HCT116 (cell line): Measurements from ENCODE around the gene PRKCZ. TPM values are rescaled to one million over a fixed set of nuclear protein-coding genes. Genes with fewer than 3 reads are reported as not detected.

Experiments used
- ATAC-seq: fragments of 200-7000 bp; cut with Tn5 transposase; 2 replicates; pipeline ENCODE4 v1.9.1; 2020; ENCODE audit warnings: mild to moderate bottlenecking, moderate library complexity
- BruUV-seq: library from RNA; stranded (reverse); fragments of 400-500 nt; replicated peaks from 2 replicates; lab custom pipeline; 2021; lab: Mats Ljungman, UMichigan
- CTCF ChIA-PET: fragments of 300-600 bp; sonication (Branson Sonifier 250); formaldehyde crosslinking; loops from one replicate; lab custom pipeline; 2021; ENCODE audit warnings: antibody characterized with exemption; lab: Charles Lee
- POLR2A ChIA-PET: fragments of 300-600, 350-600 bp; sonication (Branson Sonifier 250); formaldehyde crosslinking; loops from one replicate; lab custom pipeline; 2021; ENCODE audit warnings: antibody characterized with exemption; lab: Charles Lee
- RAD21 ChIA-PET, 2 experiments: fragments of 300-600 bp; sonication (Branson Sonifier 250); formaldehyde crosslinking; loops; one replicate each; lab custom pipeline; 2023; ENCODE audit warnings: low total read pairs in 2 of 2; ENCODE audit not compliant: uncharacterized antibody in 2 of 2, unreplicated experiment in 2 of 2, low non-redundant PET in 1 of 2; lab: Charles Lee
- DNase-seq: peaks from one replicate; pipeline ENCODE4 v3.0.0-alpha.2; 2010; ENCODE audit warnings: low read depth, low spot score
- H2AFZ ChIP-seq: fragments of 200-600 bp; shearing (Covaris generic), sonication (generic); 2 replicates; pipeline ENCODE4 v1.6.1; 2017; ENCODE audit warnings: low read depth, mixed run types, mixed read lengths, antibody characterized with exemption, low read length; ENCODE audit not compliant: poor library complexity, severe bottlenecking
- H3K27ac ChIP-seq: 2 replicates; pipeline ENCODE4 v1.5.1; 2012; ENCODE audit warnings: low read depth, low read length
- H3K27me3 ChIP-seq: fragments of 200-600 bp; sonication (generic); 2 replicates; pipeline ENCODE4 v1.6.1; 2016; ENCODE audit warnings: mixed run types, low read length, mixed read lengths; ENCODE audit not compliant: insufficient read depth
- H3K36me3 ChIP-seq, 2 experiments: fragments of 200-500 bp in 1 of 2; fragments of 200-600 bp in 1 of 2; sonication (Bioruptor generic) in 1 of 2; sonication (generic) in 1 of 2; 2 replicates each; pipeline versions ENCODE4 v1.5.1 to v1.6.1; 2014 to 2016; ENCODE audit warnings: low read length in 2 of 2, inconsistent platforms in 1 of 2, mixed read lengths in 1 of 2, mixed run types in 1 of 2; ENCODE audit not compliant: insufficient read depth in 2 of 2, control insufficient read depth in 1 of 2
- H3K4me1 ChIP-seq, 2 experiments: fragments of 200-600 bp in 1 of 2; sonication (generic) in 1 of 2; 2 replicates each; pipeline versions ENCODE4 v1.5.1 to v1.6.1; 2012 to 2017; ENCODE audit warnings: low read length in 2 of 2, inconsistent platforms in 1 of 2, mild to moderate bottlenecking in 1 of 2, mixed read lengths in 1 of 2, mixed run types in 1 of 2, moderate library complexity in 1 of 2; ENCODE audit not compliant: insufficient read depth in 2 of 2, control insufficient read depth in 1 of 2
- H3K4me2 ChIP-seq: fragments of 200-600 bp; sonication (generic); 2 replicates; pipeline ENCODE4 v1.6.1; 2017; ENCODE audit warnings: mixed run types, low read length, mixed read lengths
- H3K4me3 ChIP-seq, 2 experiments: fragments of 200-600 bp in 1 of 2; sonication (generic) in 1 of 2; replicated peaks in 1 of 2; 2 replicates each; pipeline ENCODE4 v1.5.1; 2011 to 2016; ENCODE audit warnings: low read length in 2 of 2, control low read depth in 1 of 2, low read depth in 1 of 2, mild to moderate bottlenecking in 1 of 2, mixed read lengths in 1 of 2, mixed run types in 1 of 2
- H3K79me2 ChIP-seq: fragments of 200-600 bp; sonication (generic); 2 replicates; pipeline ENCODE4 v1.6.1; 2017; ENCODE audit warnings: mild to moderate bottlenecking, mixed run types, low read length, moderate library complexity, mixed read lengths; ENCODE audit not compliant: insufficient read depth
- H3K9ac ChIP-seq: fragments of 200-600 bp; sonication (generic); 2 replicates; pipeline ENCODE4 v1.6.1; 2016; ENCODE audit warnings: low read length, mixed read lengths
- H3K9me2 ChIP-seq: fragments of 200-600 bp; sonication (generic), shearing (Covaris generic); 2 replicates; pipeline ENCODE4 v1.6.1; 2017; ENCODE audit warnings: mixed run types, mild to moderate bottlenecking, moderate library complexity; ENCODE audit not compliant: insufficient read depth
- H3K9me3 ChIP-seq, 2 experiments: fragments of 200-500 bp in 1 of 2; fragments of 200-600 bp in 1 of 2; sonication (Bioruptor generic) in 1 of 2; sonication (generic) in 1 of 2; 2 replicates each; pipeline ENCODE4 v1.6.1; 2014 to 2017; ENCODE audit warnings: low read length in 2 of 2, mixed read lengths in 2 of 2, inconsistent platforms in 1 of 2, low read depth in 1 of 2, mild to moderate bottlenecking in 1 of 2, mixed run types in 1 of 2, moderate library complexity in 1 of 2; ENCODE audit not compliant: control insufficient read depth in 1 of 2, insufficient read depth in 1 of 2
- H4K20me1 ChIP-seq: fragments of 200-600 bp; sonication (generic), shearing (Covaris generic); 2 replicates; pipeline ENCODE4 v1.6.1; 2017; ENCODE audit warnings: mixed run types, mild to moderate bottlenecking, moderate library complexity; ENCODE audit not compliant: insufficient read depth
- ELF1 ChIP-seq: IDR thresholded peaks from 2 replicates; pipeline ENCODE4 v1.6.1; 2012; ENCODE audit warnings: low read depth, borderline replicate concordance
- FOSL1 ChIP-seq: IDR thresholded peaks from 2 replicates; pipeline ENCODE4 v1.6.1; 2012; ENCODE audit warnings: low read depth
- SP1 ChIP-seq: IDR thresholded peaks from 2 replicates; pipeline ENCODE4 v1.6.1; 2012; ENCODE audit warnings: low read depth
- ZBTB33 ChIP-seq: IDR thresholded peaks from 2 replicates; pipeline ENCODE4 v1.6.1; 2011; ENCODE audit warnings: mild to moderate bottlenecking, low read length, moderate library complexity; ENCODE audit not compliant: insufficient replicate concordance; ENCODE audit errors: extremely low read depth
- ZFX ChIP-seq: fragments of 450-650 bp; IDR thresholded peaks from 2 replicates; pipeline ENCODE4 v1.6.1; 2017
- intact Hi-C: fragments of 100-400 bp; cut with micrococcal nuclease; formaldehyde crosslinking; loops from 2 replicates; pipeline ENCODE4 v1.10.0; 2022
- total RNA-seq: library from RNA; stranded (reverse); gene quantifications from one replicate; pipeline ENCODE4 v1.2.1, GENCODE V29; 2021; ENCODE audit not compliant: unreplicated experiment

The PRKCZ gene
- total RNA-seq, 1 experiment from 2014 or later, result 46.8 TPM

- ChIA-PET CTCF (interaction anchor here (2.1 kb wide), 1 partner anchor 14 kb away, joined by 7 read pairs; no protein-coding TSS in a partner anchor), POLR2A (no interaction called here), RAD21 (no interaction called here)
- Histone ChIP-seq H3K9ac (no peak overlapping the region), H3K27me3 (no peaks in the 10 kb centered on the region), H4K20me1 (no peaks in the 10 kb centered on the region), H3K4me1 (no peaks in the 10 kb centered on the region), H3K4me3 (no peak overlapping the region), H3K9me2 (no peaks in the 10 kb centered on the region), H3K9me3 (no peaks in the 10 kb centered on the region), H3K27ac (no peak overlapping the region), H3K79me2 (peaks cover 6% of the 10 kb centered on the region), H3K4me2 (no peak overlapping the region), H3K36me3 (no peaks in the 10 kb centered on the region), H2AFZ (no peak overlapping the region)
- no peak for TF ChIP-seq FOSL1
- no peak for TF ChIP-seq ZFX
- TF ChIP-seq SP1, result no peak
- TF ChIP-seq ELF1, result no peak
- no peak for TF ChIP-seq ZBTB33
- intact Hi-C loops, result no loop called here
- ATAC-seq, result no peak
- no TSS peak for BruUV-seq
- DNase-seq, result no peak
Observed at GRCh38 chr1:2125350-2126211, 75.4 kb downstream of the PRKCZ start.
